H1 (cell line): ENCODE results near the gene NLRP10. TPM values are rescaled to one million over a fixed set of nuclear protein-coding genes. Genes with fewer than 3 reads are reported as not detected.

ENCODE experiments used
- CTCF ChIA-PET: fragments of 300-600 bp; sonication (Branson Sonifier 250); formaldehyde crosslinking; loops from one replicate; lab custom pipeline; 2021; ENCODE audit not compliant: partially characterized antibody; lab: Charles Lee
- POLR2A ChIA-PET: fragments of 300-600 bp; sonication (Branson Sonifier 250); formaldehyde crosslinking; loops from one replicate; lab custom pipeline; 2021; ENCODE audit warnings: inconsistent platforms; ENCODE audit not compliant: partially characterized antibody; lab: Charles Lee
- DNase-seq, 2 experiments: peaks; one replicate each; pipeline versions ENCODE4 v3.0.0 to v3.0.0-alpha.2; 2010 to 2022; ENCODE audit warnings: low spot score in 2 of 2, low read depth in 1 of 2, mixed read lengths in 1 of 2
- FAIRE-seq: peaks from 2 replicates; lab custom pipeline; 2011; peaks lifted over from hg19 to GRCh38; lab: Jason Lieb, UNC
- H2AFZ ChIP-seq: 2 replicates; pipeline ENCODE4 v1.8.1; 2012; ENCODE audit warnings: low read length, inconsistent platforms
- H2AK5ac ChIP-seq: 2 replicates; pipeline ENCODE4 v1.6.1; 2013; ENCODE audit warnings: low read depth, low read length
- H2BK120ac ChIP-seq: replicated peaks from 2 replicates; pipeline ENCODE3; 2013; ENCODE audit warnings: low read depth, low read length, inconsistent platforms
- H2BK12ac ChIP-seq: 2 replicates; pipeline ENCODE4 v1.6.1; 2013; ENCODE audit warnings: low read depth, low read length
- H2BK15ac ChIP-seq: 2 replicates; pipeline ENCODE4 v1.6.1; 2013; ENCODE audit warnings: low read length
- H2BK20ac ChIP-seq: 2 replicates; pipeline ENCODE4 v1.6.1; 2013; ENCODE audit warnings: low read length
- H2BK5ac ChIP-seq: 2 replicates; pipeline ENCODE4 v1.6.1; 2013; ENCODE audit warnings: low read depth, low read length
- H3K14ac ChIP-seq: 2 replicates; pipeline ENCODE4 v1.6.1; 2013; ENCODE audit warnings: inconsistent platforms; ENCODE audit not compliant: insufficient read length
- H3K18ac ChIP-seq: 2 replicates; pipeline ENCODE4 v1.6.1; 2013; ENCODE audit warnings: low read length; ENCODE audit errors: extremely low read depth
- H3K23ac ChIP-seq: 2 replicates; pipeline ENCODE4 v1.6.1; 2013; ENCODE audit warnings: inconsistent platforms; ENCODE audit not compliant: insufficient read length
- H3K23me2 ChIP-seq: 2 replicates; pipeline ENCODE4 v1.6.1; 2013; ENCODE audit warnings: low read depth, low read length
- H3K27ac ChIP-seq: 2 replicates; pipeline ENCODE4 v1.6.1; 2011; ENCODE audit warnings: low read depth, low read length, inconsistent platforms
- H3K27me3 ChIP-seq, 4 experiments: replicated peaks in 1 of 4; 1 replicate in 1 of 4; 2 replicates in 3 of 4; pipeline versions ENCODE4 v1.6.1 to v1.8.1; 2011 to 2013; ENCODE audit warnings: low read length in 3 of 4, mild to moderate bottlenecking in 3 of 4, inconsistent platforms in 2 of 4, mixed read lengths in 2 of 4, moderate library complexity in 1 of 4; ENCODE audit not compliant: control insufficient read depth in 3 of 4, insufficient read depth in 3 of 4; ENCODE audit errors: extremely low read depth in 1 of 4
- H3K36me3 ChIP-seq, 4 experiments: 2 replicates each; pipeline versions ENCODE4 v1.6.1 to v1.8.1; 2011 to 2013; ENCODE audit warnings: mild to moderate bottlenecking in 4 of 4, low read length in 3 of 4, moderate library complexity in 2 of 4, control low read depth in 1 of 4, inconsistent platforms in 1 of 4; ENCODE audit not compliant: insufficient read depth in 4 of 4, control insufficient read depth in 2 of 4
- H3K4ac ChIP-seq: replicated peaks from 2 replicates; pipeline ENCODE3; 2013; ENCODE audit warnings: low read length, low read depth, mixed read lengths, inconsistent platforms; ENCODE audit not compliant: insufficient read length
- H3K4me1 ChIP-seq, 4 experiments: replicated peaks in 1 of 4; 1 replicate in 1 of 4; 2 replicates in 3 of 4; pipeline versions ENCODE4 v1.6.1 to v1.8.1; 2011 to 2013; ENCODE audit warnings: low read length in 3 of 4, inconsistent platforms in 2 of 4, mixed read lengths in 1 of 4; ENCODE audit not compliant: insufficient read depth in 4 of 4, control insufficient read depth in 3 of 4
- H3K4me2 ChIP-seq, 2 experiments: 2 replicates each; pipeline versions ENCODE4 v1.6.1 to v1.8.1; 2011 to 2013; ENCODE audit warnings: low read depth in 2 of 2, low read length in 2 of 2, control low read depth in 1 of 2, inconsistent platforms in 1 of 2, mild to moderate bottlenecking in 1 of 2; ENCODE audit not compliant: insufficient read depth in 1 of 2
- H3K4me3 ChIP-seq, 4 experiments: fragments of 200-600, 300-600 bp in 1 of 4; sonication (generic), shearing (Covaris generic), sonication (Bioruptor Twin) in 1 of 4; 2 replicates each; pipeline versions ENCODE4 v1.5.1 to v1.8.1; 2011 to 2016; ENCODE audit warnings: low read length in 4 of 4, low read depth in 3 of 4, control low read depth in 2 of 4, inconsistent platforms in 2 of 4, mild to moderate bottlenecking in 2 of 4, mixed read lengths in 1 of 4, moderate library complexity in 1 of 4; ENCODE audit not compliant: insufficient read depth in 2 of 4; ENCODE audit errors: extremely low read depth in 1 of 4
- H3K56ac ChIP-seq: replicated peaks from 2 replicates; pipeline ENCODE3; 2013; ENCODE audit warnings: low read depth, mild to moderate bottlenecking, mixed read lengths, low read length, inconsistent platforms; ENCODE audit not compliant: insufficient read length
- H3K79me1 ChIP-seq: 2 replicates; pipeline ENCODE4 v1.6.1; 2013; ENCODE audit warnings: low read depth, low read length, control low read depth
- H3K79me2 ChIP-seq, 2 experiments: 2 replicates each; pipeline versions ENCODE4 v1.6.1 to v1.8.1; 2012 to 2013; ENCODE audit warnings: low read length in 2 of 2, mild to moderate bottlenecking in 2 of 2, inconsistent platforms in 1 of 2; ENCODE audit not compliant: insufficient read depth in 2 of 2, control insufficient read depth in 1 of 2
- H3K9ac ChIP-seq, 4 experiments: replicated peaks in 1 of 4; 1 replicate in 1 of 4; 2 replicates in 3 of 4; pipeline versions ENCODE4 v1.6.1 to v1.8.1; 2011 to 2013; ENCODE audit warnings: low read depth in 3 of 4, low read length in 3 of 4, control low read depth in 2 of 4, mild to moderate bottlenecking in 2 of 4, moderate library complexity in 2 of 4, inconsistent platforms in 1 of 4; ENCODE audit errors: extremely low read depth in 1 of 4
- H3K9me3 ChIP-seq, 2 experiments: 2 replicates each; pipeline versions ENCODE4 v1.6.1 to v1.8.1; 2012 to 2013; ENCODE audit warnings: mild to moderate bottlenecking in 2 of 2, moderate library complexity in 2 of 2, control low read depth in 1 of 2, inconsistent platforms in 1 of 2, low read depth in 1 of 2, low read length in 1 of 2, mixed read lengths in 1 of 2; ENCODE audit not compliant: insufficient read depth in 2 of 2
- H4K20me1 ChIP-seq, 2 experiments: replicated peaks in 1 of 2; 2 replicates each; pipeline versions ENCODE3 to v1.8.1; 2011 to 2013; ENCODE audit warnings: inconsistent platforms in 2 of 2, low read length in 2 of 2, mild to moderate bottlenecking in 1 of 2; ENCODE audit not compliant: insufficient read depth in 2 of 2, control insufficient read depth in 1 of 2
- H4K5ac ChIP-seq: 2 replicates; pipeline ENCODE4 v1.6.1; 2013; ENCODE audit warnings: low read length, low read depth, mixed read lengths, inconsistent platforms; ENCODE audit not compliant: insufficient read length
- H4K8ac ChIP-seq: 2 replicates; pipeline ENCODE4 v1.8.0; 2013; ENCODE audit warnings: mild to moderate bottlenecking, moderate library complexity, low read length, inconsistent platforms; ENCODE audit not compliant: insufficient read depth; ENCODE audit errors: extremely low read depth
- H4K91ac ChIP-seq: replicated peaks from 2 replicates; pipeline ENCODE3; 2013; ENCODE audit warnings: low read length, mixed read lengths, inconsistent platforms; ENCODE audit not compliant: insufficient read length
- EGR1 ChIP-seq: IDR thresholded peaks from 2 replicates; pipeline ENCODE4 v1.6.1; 2011; ENCODE audit warnings: low read depth, low read length, borderline replicate concordance
- JUN ChIP-seq: IDR thresholded peaks from 2 replicates; pipeline ENCODE4 v1.6.1; 2011; ENCODE audit warnings: low read depth, mild to moderate bottlenecking, improper control_type of control experiment, low read length
- KDM1A ChIP-seq: fragments of 200-600, 300-600 bp; sonication (generic); IDR thresholded peaks from 2 replicates; pipeline ENCODE4 v1.7.1; 2016; ENCODE audit warnings: mild to moderate bottlenecking, low read length, borderline replicate concordance
- KDM4A ChIP-seq: IDR thresholded peaks from one replicate; pipeline ENCODE4 v1.7.1; 2012; ENCODE audit warnings: low read depth, mild to moderate bottlenecking, moderate library complexity, low read length, inconsistent platforms; ENCODE audit not compliant: severe bottlenecking
- SIRT6 ChIP-seq: IDR thresholded peaks from one replicate; pipeline ENCODE4 v1.7.1; 2012; ENCODE audit warnings: low read length, inconsistent platforms
- SP4 ChIP-seq: IDR thresholded peaks from 2 replicates; pipeline ENCODE4 v1.6.1; 2012; ENCODE audit warnings: low read length, inconsistent platforms
- WGBS, 2 experiments: shearing (Covaris generic) in 1 of 2; methylation state at CpG; one replicate each; pipeline versions ENCODE4 v1.1.6 to v1.1.7; 2013 to 2015; ENCODE audit warnings: low lambda C conversion rate in 2 of 2, mixed read lengths in 2 of 2, inconsistent platforms in 1 of 2, low coverage in 1 of 2, missing lambda C conversion rate in 1 of 2; ENCODE audit not compliant: insufficient replicate concordance in 2 of 2, insufficient coverage in 1 of 2, insufficient read length in 1 of 2; ENCODE audit errors: extremely low coverage in 1 of 2, missing lambda C conversion rate in 1 of 2; 5-methylcytosine and 5-hydroxymethylcytosine counted together
- polyA plus RNA-seq, 7 experiments: library from polyadenylated mRNA; depleted of rRNA in 3 of 7; stranded (reverse) in 5 of 7; unstranded in 2 of 7; fragments of >200 nt in 5 of 7; fragments of 200-250 nt in 2 of 7; gene quantifications; 1 replicate in 5 of 7; 2 replicates in 1 of 7; 4 replicates in 1 of 7; pipeline versions ENCODE4 v1.2.1 to v1.2.3, GENCODE V29; 2011 to 2013; ENCODE audit warnings: missing spikeins in 2 of 7, mixed read lengths in 2 of 7
- total RNA-seq: library from RNA; stranded (reverse); fragmentation: NEBNext Ultra II Directional; extraction: Animal tissue kit (Norgen Biotek cat#: 25700); gene quantifications from 2 replicates; pipeline ENCODE4 v1.2.1, GENCODE V29; 2021
- TF ChIP-seq, protein P1 (sequence below): IDR thresholded peaks from 2 replicates; pipeline ENCODE4 v1.6.1; 2012; ENCODE audit warnings: inconsistent platforms

The NLRP10 gene
- total and polyA plus RNA-seq, 2 of the 8 experiments (the other 6 are each of a cell fraction or from before 2014, with no cell fraction given), result 0.71 TPM; not detected in 1

DNA sequence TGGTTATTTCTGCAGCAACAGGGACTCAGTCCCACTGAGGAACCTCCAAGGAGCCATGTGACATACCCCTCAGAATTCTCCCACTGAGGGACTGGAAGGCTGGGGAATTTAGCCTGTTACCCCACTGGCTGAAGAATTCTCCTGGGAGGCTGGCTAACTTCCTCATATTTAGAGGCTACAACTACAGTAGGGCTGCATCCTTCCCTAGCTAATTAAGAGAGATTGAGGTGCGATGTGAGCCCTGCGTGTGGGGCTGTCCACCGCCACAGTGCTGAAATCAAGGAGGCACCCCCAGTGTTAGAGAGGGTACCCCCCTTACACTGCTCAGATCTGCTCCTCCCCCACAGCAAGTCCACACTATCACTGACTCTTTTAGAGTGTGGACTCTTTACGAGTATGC, 43.0 kb upstream of the NLRP10 start:
- Histone ChIP-seq H3K56ac (no peak overlapping the region), H3K4me2 (no peak overlapping the region), H2BK12ac (no peak overlapping the region), H2AK5ac (no peak overlapping the region), H3K9me3 (no peaks in the 10 kb centered on the region), H3K36me3 (no peaks in the 10 kb centered on the region), H2BK120ac (no peak overlapping the region), H3K79me1 (no peaks in the 10 kb centered on the region), H4K20me1 (no peaks in the 10 kb centered on the region), H3K23me2 (no peaks in the 10 kb centered on the region), H4K8ac (no peak overlapping the region), H3K9ac (no peak overlapping the region), H3K18ac (no peak overlapping the region), H2BK5ac (no peak overlapping the region), H2BK15ac (no peak overlapping the region), H3K27ac (no peak overlapping the region), H4K91ac (no peak overlapping the region), H2BK20ac (no peak overlapping the region), H3K4me3 (no peak overlapping the region), H3K4ac (no peak overlapping the region), H4K5ac (no peak overlapping the region), H3K79me2 (no peaks in the 10 kb centered on the region), H2AFZ (no peak overlapping the region), H3K14ac (no peak overlapping the region), H3K4me1 (no peaks in the 10 kb centered on the region), H3K23ac (no peak overlapping the region), H3K27me3 (peaks cover 0 to 2% (median 0%) of the 10 kb centered on the region in 4 experiments; a peak in 1 of 7 replicates)
- DNase-seq (no peak), FAIRE-seq (no peak)
- ChIA-PET POLR2A (interaction anchor here (0.8 to 3.0 kb wide), 3 partner anchors 11 to 85 kb away, joined by 3 to 14 read pairs (median 10); no protein-coding TSS in a partner anchor), CTCF (interaction anchor here (0.5 to 15.7 kb wide), 14 partner anchors 11 to 116 kb away, joined by 3 to 769 read pairs (median 8); partner anchors contain the start of genes EIF3F and TUB)
- TF ChIP-seq SP4 (no peak), EGR1 (no peak), JUN (no peak), KDM1A (no peak), SIRT6 (no peak), KDM4A (no peak)
- TF ChIP-seq, protein P1, sequence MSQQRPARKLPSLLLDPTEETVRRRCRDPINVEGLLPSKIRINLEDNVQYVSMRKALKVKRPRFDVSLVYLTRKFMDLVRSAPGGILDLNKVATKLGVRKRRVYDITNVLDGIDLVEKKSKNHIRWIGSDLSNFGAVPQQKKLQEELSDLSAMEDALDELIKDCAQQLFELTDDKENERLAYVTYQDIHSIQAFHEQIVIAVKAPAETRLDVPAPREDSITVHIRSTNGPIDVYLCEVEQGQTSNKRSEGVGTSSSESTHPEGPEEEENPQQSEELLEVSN, result no peak
- WGBS, 2 experiments, result 89% methylated on average over 4 of the region's 4 CpGs; no CpG with 5 or more reads in 1 of the 2 experiments
